ENCODE measurements around the gene CSTB.

Gene CSTB

GRCh38 chr21:43810505-43811261 is 34.6 kb upstream of the CSTB start (continued):
- TF ChIP-seq ZNF548 (tag by site-specific recombination; IDR thresholded peaks at IDR 0.05), result no peak
- TF ChIP-seq ZIC2 (tag by site-specific recombination; IDR thresholded peaks at IDR 0.05), result 0 out of 2 replicates have a peak, but pooled peaks have one; percentile 20
- TF ChIP-seq WT1 (tag by site-specific recombination; IDR thresholded peaks at IDR 0.05), result no peak
- no peak for TF ChIP-seq ZNF239 (tag by site-specific recombination; IDR thresholded peaks at IDR 0.05)
- TF ChIP-seq ZBTB1 (tag by site-specific recombination; IDR thresholded peaks at IDR 0.05), result no peak
- peak; percentile 10; the same call in 1 of the 2 replicates for TF ChIP-seq EGR2 (tag by site-specific recombination; IDR thresholded peaks at IDR 0.05; ENCODE audit: low read depth)
- no peak for TF ChIP-seq ZNF248 (tag by site-specific recombination; IDR thresholded peaks at IDR 0.05)
- no peak for TF ChIP-seq MZF1 (tag by site-specific recombination; IDR thresholded peaks at IDR 0.05; ENCODE audit: borderline replicate concordance)
- TF ChIP-seq ZBTB48 (tag by site-specific recombination; IDR thresholded peaks at IDR 0.05), result 0 out of 2 replicates have a peak, but pooled peaks have one; percentile 45
- TF ChIP-seq ZNF423 (tag by site-specific recombination; IDR thresholded peaks at IDR 0.05), result peak; percentile 66; the same call in 1 of the 2 replicates
- peak; percentile 52; the same call in 1 of the 2 replicates for TF ChIP-seq KLF17 (tag by site-specific recombination; IDR thresholded peaks at IDR 0.05)
- no peak for TF ChIP-seq ZNF223 (tag by site-specific recombination; IDR thresholded peaks at IDR 0.05)
- peak; percentile 44 for TF ChIP-seq ZBTB26 (tag by site-specific recombination; optimal IDR thresholded peaks at IDR 0.05)
- no peak for TF ChIP-seq ZNF311 (tag by site-specific recombination; IDR thresholded peaks at IDR 0.05; ENCODE audit: borderline replicate concordance)
- TF ChIP-seq ZNF785 (tag by site-specific recombination; IDR thresholded peaks at IDR 0.05), result no peak
- peak; percentile 40; the same call in 1 of the 2 replicates for TF ChIP-seq KLF1 (tag by site-specific recombination; IDR thresholded peaks at IDR 0.05)
- no peak for TF ChIP-seq YY2 (tag by site-specific recombination; IDR thresholded peaks at IDR 0.05)

- Histone ChIP-seq H3K9me3 (ENCODE audit: control insufficient read depth, insufficient read depth, low read depth, low read length) (no peaks in the 10 kb centered on the region), H3K4me3 (ENCODE audit: low read depth, low read length) (no peak overlapping the region), H3K27ac (ENCODE audit: extremely low read depth, low read depth, low read length) (no peak overlapping the region), H3K4me1 (ENCODE audit: control insufficient read depth, insufficient read depth, low read length) (no peaks in the 10 kb centered on the region), H3K36me3 (ENCODE audit: control insufficient read depth in 2 of 2, insufficient read depth in 1 of 2, low read length in 2 of 2) (peaks cover 0 to 11% of the 10 kb centered on the region in 2 experiments; a peak in 1 of 3 replicates)
- ChIA-PET CTCF (interaction anchor here (0.5 to 2.8 kb wide), 12 partner anchors 9 to 495 kb away, joined by 3 to 39 read pairs (median 6); partner anchors contain the start of gene RRP1), POLR2A (interaction anchor here (0.7 to 1.4 kb wide), 2 partner anchors 82 to 165 kb away, joined by 3 read pairs; no protein-coding TSS in a partner anchor)
- TF ChIP-seq ZFP69B (tag by site-specific recombination; IDR thresholded peaks at IDR 0.05) (0 out of 2 replicates have a peak, but pooled peaks have one; percentile 39), ZNF660 (tag by site-specific recombination; IDR thresholded peaks at IDR 0.05) (no peak), ZNF138 (tag by site-specific recombination; IDR thresholded peaks at IDR 0.05; ENCODE audit: borderline replicate concordance) (no peak), KLF9 (tag by site-specific recombination; IDR thresholded peaks at IDR 0.05; ENCODE audit: low read depth) (no peak), ZEB2 (tag by site-specific recombination; IDR thresholded peaks at IDR 0.05) (no peak), HOXC10 (CRISPR knock-in tag; IDR thresholded peaks at IDR 0.05) (no peak), ZNF600 (tag by site-specific recombination; IDR thresholded peaks at IDR 0.05) (0 out of 2 replicates have a peak, but pooled peaks have one; percentile 17), IKZF3 (tag by site-specific recombination; IDR thresholded peaks at IDR 0.05) (peak; percentile 28; the same call in 1 of the 2 replicates), TSHZ1 (tag by site-specific recombination; IDR thresholded peaks at IDR 0.05; ENCODE audit: borderline replicate concordance) (no peak), ZNF558 (tag by site-specific recombination; IDR thresholded peaks at IDR 0.05) (no peak), YY1 (tag by site-specific recombination; IDR thresholded peaks at IDR 0.05) (no peak), ZNF324 (tag by site-specific recombination; IDR thresholded peaks at IDR 0.05) (no peak), ZNF548 (tag by site-specific recombination; IDR thresholded peaks at IDR 0.05) (no peak), ZNF510 (tag by site-specific recombination; IDR thresholded peaks at IDR 0.05; ENCODE audit: insufficient replicate concordance) (no peak)
Measured at GRCh38 chr21:43809853-43810504, 33.9 kb upstream of the CSTB start.
